HEK293T (cell line): Measurements from ENCODE around the gene USP8.

ENCODE experiments used
- CTCF ChIA-PET: fragments of 350-600 bp; formaldehyde crosslinking; extraction: SDS; loops from one replicate; lab custom pipeline; 2021; ENCODE audit warnings: antibody characterized with exemption, inconsistent platforms; lab: Yijun Ruan, JAX
- POLR2A ChIA-PET: fragments of 350-600 bp; formaldehyde crosslinking; extraction: SDS; loops from one replicate; lab custom pipeline; 2020; ENCODE audit warnings: antibody characterized with exemption, inconsistent platforms; lab: Yijun Ruan, JAX
- DNase-seq: peaks from one replicate; pipeline ENCODE4 v3.0.0; 2012; ENCODE audit warnings: mixed read lengths; ENCODE audit errors: extremely low spot score
- ARNT ChIP-seq: fragments of 450-650 bp; IDR thresholded peaks from 2 replicates; pipeline ENCODE4 v1.6.1; 2017; ENCODE audit warnings: mild to moderate bottlenecking
- BHLHE40 ChIP-seq: fragments of 450-650 bp; IDR thresholded peaks from 2 replicates; pipeline ENCODE4 v1.6.1; 2016; ENCODE audit warnings: mild to moderate bottlenecking, moderate library complexity, borderline replicate concordance
- CTBP1 ChIP-seq: fragments of 450-650 bp; IDR thresholded peaks from 2 replicates; pipeline ENCODE4 v1.6.1; 2016; ENCODE audit warnings: borderline replicate concordance
- ELF4 ChIP-seq: fragments of 450-650 bp; IDR thresholded peaks from 2 replicates; pipeline ENCODE4 v1.6.1; 2017; ENCODE audit warnings: antibody characterized with exemption
- FOXA1 ChIP-seq: fragments of 450-650 bp; IDR thresholded peaks from 2 replicates; pipeline ENCODE4 v1.6.1; 2016; ENCODE audit warnings: mild to moderate bottlenecking
- FOXK2 ChIP-seq: fragments of 450-650 bp; IDR thresholded peaks from 2 replicates; pipeline ENCODE4 v1.6.1; 2016; ENCODE audit warnings: mild to moderate bottlenecking
- FOXM1 ChIP-seq: fragments of 450-650 bp; IDR thresholded peaks from 2 replicates; pipeline ENCODE4 v1.6.1; 2017; ENCODE audit warnings: mild to moderate bottlenecking, borderline replicate concordance
- HDGF ChIP-seq: fragments of 450-650 bp; IDR thresholded peaks from 2 replicates; pipeline ENCODE4 v1.6.1; 2017; ENCODE audit warnings: antibody characterized with exemption, borderline replicate concordance
- L3MBTL2 ChIP-seq: fragments of 450-650 bp; conservative IDR thresholded peaks from 2 replicates; pipeline ENCODE4 v1.6.1; 2016; ENCODE audit warnings: mild to moderate bottlenecking
- LEF1 ChIP-seq: fragments of 450-650 bp; IDR thresholded peaks from 2 replicates; pipeline ENCODE4 v1.6.1; 2017; ENCODE audit warnings: mild to moderate bottlenecking, borderline replicate concordance
- NFRKB ChIP-seq: fragments of 450-650 bp; IDR thresholded peaks from 2 replicates; pipeline ENCODE4 v1.6.1; 2016; ENCODE audit warnings: mild to moderate bottlenecking, moderate library complexity
- SP1 ChIP-seq: fragments of 450-650 bp; IDR thresholded peaks from 2 replicates; pipeline ENCODE4 v1.6.1; 2017
- SUZ12 ChIP-seq: fragments of 450-650 bp; IDR thresholded peaks from 2 replicates; pipeline ENCODE4 v1.6.1; 2016; ENCODE audit warnings: mild to moderate bottlenecking
- TARDBP ChIP-seq: fragments of 450-650 bp; IDR thresholded peaks from 2 replicates; pipeline ENCODE4 v1.6.1; 2016
- ZNF384 ChIP-seq: fragments of 450-650 bp; IDR thresholded peaks from 2 replicates; pipeline ENCODE4 v1.6.1; 2016
- TF ChIP-seq, protein P1 (sequence below): fragments of 450-650 bp; IDR thresholded peaks from 2 replicates; pipeline ENCODE4 v1.6.1; 2016

USP8 gene

DNA sequence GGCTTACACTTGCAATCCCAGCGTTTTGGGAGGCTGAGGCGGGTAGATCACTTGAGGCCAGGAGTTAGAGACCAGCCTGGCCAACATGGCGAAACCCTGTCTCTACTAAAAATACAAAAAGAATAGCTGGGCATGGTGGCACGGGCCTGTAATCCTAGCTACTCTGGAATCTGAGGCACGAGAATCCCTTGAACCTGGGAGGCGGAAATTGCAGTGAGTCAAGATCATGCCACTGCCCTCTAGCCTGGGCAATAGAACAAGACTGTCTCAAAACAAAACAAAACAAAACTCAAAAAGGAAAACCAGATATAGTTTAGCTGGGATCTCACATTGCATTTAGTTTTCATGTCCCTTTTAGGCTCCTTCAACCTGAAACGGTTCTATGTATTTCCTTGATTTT, 125.1 kb downstream of the USP8 start:
- DNase-seq = no peak
- POLR2A ChIA-PET = no interaction called here
- TF ChIP-seq SP1 (no peak), CTBP1 (no peak), L3MBTL2 (no peak), FOXA1 (no peak), ELF4 (no peak), ARNT (no peak), HDGF (no peak), BHLHE40 (no peak), FOXM1 (no peak), FOXK2 (no peak)
- CTCF ChIA-PET = no interaction called here

DNA sequence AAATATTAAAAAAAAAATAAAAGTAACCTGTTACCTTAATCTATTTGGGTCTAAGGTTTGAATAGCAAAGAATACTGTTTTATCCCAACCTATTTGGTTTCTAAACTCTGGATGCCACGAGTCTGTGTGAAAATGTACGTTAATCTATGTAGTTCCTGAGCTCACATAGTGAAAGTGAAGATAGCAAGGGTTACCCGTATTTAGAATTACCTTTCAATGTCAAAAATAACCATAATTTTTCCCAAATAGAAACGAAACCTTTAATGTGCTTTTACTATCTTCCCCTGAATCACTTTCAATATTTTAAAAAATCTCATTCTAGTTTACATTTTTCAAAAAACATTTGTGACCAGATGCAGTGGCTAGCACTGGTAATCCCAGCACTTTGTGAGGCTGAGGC, 128.0 kb downstream of the USP8 start:
- ChIA-PET POLR2A (no interaction called here), CTCF (interaction anchor here (0.7 kb wide), 1 partner anchor 51 kb away, joined by 3 read pairs; no protein-coding TSS in a partner anchor)
- DNase-seq = no peak
- no peak for TF ChIP-seq LEF1
- no peak for TF ChIP-seq SUZ12
- no peak for TF ChIP-seq TARDBP
- TF ChIP-seq CTBP1 = no peak
- TF ChIP-seq BHLHE40 = no peak
- no peak for TF ChIP-seq HDGF
- no peak for TF ChIP-seq NFRKB
- no peak for TF ChIP-seq ARNT
- no peak for TF ChIP-seq ZNF384
- TF ChIP-seq FOXA1 = no peak
- TF ChIP-seq L3MBTL2 = no peak
- TF ChIP-seq FOXM1 = no peak
- no peak for TF ChIP-seq ELF4
- TF ChIP-seq SP1 = no peak

- POLR2A ChIA-PET = no interaction called here
- CTCF ChIA-PET = no interaction called here
- TF ChIP-seq CTBP1 (no peak), ARNT (no peak), TARDBP (no peak), FOXA1 (no peak)
- no peak for DNase-seq
Measured at GRCh38 chr15:50556642-50557371, 132.6 kb downstream of the USP8 start.

- no peak for DNase-seq
- CTCF ChIA-PET = no interaction called here
- POLR2A ChIA-PET = no interaction called here
- TF ChIP-seq CTBP1 (no peak), NFRKB (no peak)
Measured at GRCh38 chr15:50558012-50558411, 133.8 kb downstream of the USP8 start.

DNA sequence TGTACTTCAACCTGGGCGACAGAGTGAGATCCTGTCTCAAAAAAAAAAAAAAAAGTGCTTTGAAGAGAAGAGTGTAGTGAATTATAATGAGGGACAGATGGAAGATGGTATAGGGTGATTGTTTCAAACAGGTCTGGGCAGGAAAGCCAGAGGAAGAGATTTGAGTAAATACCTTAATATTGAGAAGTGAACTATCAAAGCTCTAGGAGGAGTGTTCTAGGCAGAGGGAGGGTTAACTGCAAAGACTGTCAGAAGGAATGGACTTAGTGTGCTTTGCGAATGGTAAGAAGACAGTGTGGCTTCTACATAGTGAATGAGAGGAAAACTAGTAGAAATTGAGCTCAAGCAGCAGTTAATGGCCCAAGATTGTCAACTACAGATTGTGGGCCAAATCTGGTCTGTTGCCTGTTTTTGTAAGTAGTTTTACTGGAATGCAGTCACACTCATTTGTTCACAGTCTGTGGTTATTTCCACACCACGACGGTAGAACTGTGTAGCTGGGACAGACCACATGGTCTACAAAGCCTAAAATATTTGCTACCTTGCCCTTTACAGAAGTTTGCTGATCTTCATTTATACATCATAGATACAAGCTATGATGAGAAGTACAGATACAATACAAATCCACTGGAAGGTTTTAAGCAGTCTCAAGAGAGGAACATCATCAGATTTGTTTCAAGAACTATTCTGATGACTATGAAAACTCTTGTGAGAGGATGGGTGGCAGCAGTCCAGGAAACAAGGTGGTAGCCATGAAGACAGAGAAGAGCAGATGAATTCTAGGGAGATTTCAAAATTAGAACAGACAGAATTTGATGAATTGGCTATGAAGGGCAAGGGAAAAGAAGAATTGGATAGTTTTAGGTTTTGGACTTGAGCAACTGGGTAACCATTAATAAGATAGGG, 138.8 kb downstream of the USP8 start:
- DNase-seq = no peak
- TF ChIP-seq TARDBP = no peak
- TF ChIP-seq ARNT = no peak
- TF ChIP-seq SUZ12 = no peak
- TF ChIP-seq L3MBTL2 = no peak
- no peak for TF ChIP-seq FOXA1
- no peak for TF ChIP-seq NFRKB
- no peak for TF ChIP-seq FOXK2
- TF ChIP-seq ELF4 = no peak
- TF ChIP-seq, protein P1, sequence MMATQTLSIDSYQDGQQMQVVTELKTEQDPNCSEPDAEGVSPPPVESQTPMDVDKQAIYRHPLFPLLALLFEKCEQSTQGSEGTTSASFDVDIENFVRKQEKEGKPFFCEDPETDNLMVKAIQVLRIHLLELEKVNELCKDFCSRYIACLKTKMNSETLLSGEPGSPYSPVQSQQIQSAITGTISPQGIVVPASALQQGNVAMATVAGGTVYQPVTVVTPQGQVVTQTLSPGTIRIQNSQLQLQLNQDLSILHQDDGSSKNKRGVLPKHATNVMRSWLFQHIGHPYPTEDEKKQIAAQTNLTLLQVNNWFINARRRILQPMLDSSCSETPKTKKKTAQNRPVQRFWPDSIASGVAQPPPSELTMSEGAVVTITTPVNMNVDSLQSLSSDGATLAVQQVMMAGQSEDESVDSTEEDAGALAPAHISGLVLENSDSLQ = no peak
- ChIA-PET POLR2A (no interaction called here), CTCF (interaction anchor here (0.6 kb wide), 1 partner anchor 370 kb away, joined by 3 read pairs; no protein-coding TSS in a partner anchor)

- ChIA-PET POLR2A (no interaction called here), CTCF (interaction anchor here (0.6 kb wide), 1 partner anchor 371 kb away, joined by 3 read pairs; no protein-coding TSS in a partner anchor)
- TF ChIP-seq FOXK2 (no peak), BHLHE40 (no peak), TARDBP (no peak), ELF4 (no peak), NFRKB (no peak)
- DNase-seq = no peak
Measured at GRCh38 chr15:50563756-50564155, 139.6 kb downstream of the USP8 start.
